ENCODE data around the gene CREB3.

DNA sequence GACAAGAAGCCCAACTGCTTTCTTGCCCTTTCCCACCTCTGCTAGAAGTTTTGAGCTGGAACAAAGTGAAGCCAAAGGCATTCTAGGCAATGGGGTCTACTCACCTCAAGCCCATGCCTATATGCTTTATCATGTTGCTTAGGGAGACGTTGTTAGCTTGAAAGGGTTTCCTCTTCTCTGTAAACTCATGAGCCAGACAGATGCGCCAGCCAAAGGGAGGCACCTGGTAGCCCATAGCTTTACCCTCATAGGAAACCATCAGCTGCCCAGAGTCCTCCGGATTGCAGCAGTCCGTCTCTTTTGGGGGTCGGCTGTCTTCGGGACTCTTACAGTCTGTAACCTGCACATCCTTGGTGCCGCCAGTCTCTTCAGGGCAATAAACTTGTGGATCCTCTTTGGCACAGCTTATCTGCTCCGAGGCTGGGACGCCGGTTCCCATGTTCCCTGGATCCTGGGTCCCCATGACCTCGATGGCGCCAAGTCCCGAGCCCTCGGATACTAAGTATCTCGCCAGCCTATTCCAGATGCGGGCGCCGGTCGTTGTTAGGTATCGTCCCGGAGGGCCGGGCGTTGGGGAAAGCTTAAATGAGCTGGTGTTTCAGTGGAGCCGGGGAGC is 15.9 kb downstream of the CREB3 start:
- TF ChIP-seq, protein P1, sequence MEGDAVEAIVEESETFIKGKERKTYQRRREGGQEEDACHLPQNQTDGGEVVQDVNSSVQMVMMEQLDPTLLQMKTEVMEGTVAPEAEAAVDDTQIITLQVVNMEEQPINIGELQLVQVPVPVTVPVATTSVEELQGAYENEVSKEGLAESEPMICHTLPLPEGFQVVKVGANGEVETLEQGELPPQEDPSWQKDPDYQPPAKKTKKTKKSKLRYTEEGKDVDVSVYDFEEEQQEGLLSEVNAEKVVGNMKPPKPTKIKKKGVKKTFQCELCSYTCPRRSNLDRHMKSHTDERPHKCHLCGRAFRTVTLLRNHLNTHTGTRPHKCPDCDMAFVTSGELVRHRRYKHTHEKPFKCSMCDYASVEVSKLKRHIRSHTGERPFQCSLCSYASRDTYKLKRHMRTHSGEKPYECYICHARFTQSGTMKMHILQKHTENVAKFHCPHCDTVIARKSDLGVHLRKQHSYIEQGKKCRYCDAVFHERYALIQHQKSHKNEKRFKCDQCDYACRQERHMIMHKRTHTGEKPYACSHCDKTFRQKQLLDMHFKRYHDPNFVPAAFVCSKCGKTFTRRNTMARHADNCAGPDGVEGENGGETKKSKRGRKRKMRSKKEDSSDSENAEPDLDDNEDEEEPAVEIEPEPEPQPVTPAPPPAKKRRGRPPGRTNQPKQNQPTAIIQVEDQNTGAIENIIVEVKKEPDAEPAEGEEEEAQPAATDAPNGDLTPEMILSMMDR (IDR thresholded peaks at IDR 0.05; ENCODE audit: borderline replicate concordance, extremely low read depth, low read length, poor library complexity, severe bottlenecking) = no peak
- TF ChIP-seq EZH2 (IDR thresholded peaks at IDR 0.05; ENCODE audit: borderline replicate concordance, low read depth, low read length, severe bottlenecking) = no peak

Measured in DND-41 (cell line).